GM12878 (cell line): Measurements from ENCODE around the gene EPHA4. TPM values are rescaled to one million over a fixed set of nuclear protein-coding genes. Genes with fewer than 3 reads are reported as not detected.

Experiments
- ATAC-seq: fragments of 200-7000 bp; cut with Tn5 transposase; 3 replicates; pipeline ENCODE4 v1.9.1; 2020; ENCODE audit warnings: mild to moderate bottlenecking, moderate library complexity
- BruUV-seq: library from RNA; stranded (reverse); fragments of 400-500 nt; replicated peaks from 2 replicates; lab custom pipeline; 2021; lab: Mats Ljungman, UMichigan
- CTCF ChIA-PET: fragments of 300-600 bp; sonication (Branson Sonifier 250); formaldehyde crosslinking; extraction: SDS; loops from one replicate; lab custom pipeline; 2021; ENCODE audit warnings: inconsistent platforms; lab: Yijun Ruan, JAX
- POLR2A ChIA-PET: fragments of 350-600 bp; formaldehyde crosslinking; extraction: SDS; loops from one replicate; lab custom pipeline; 2021; ENCODE audit warnings: inconsistent platforms; lab: Charles Lee
- RAD21 ChIA-PET: fragments of 300-600 bp; sonication (Branson Sonifier 250); formaldehyde crosslinking; loops from one replicate; lab custom pipeline; 2023; ENCODE audit warnings: antibody characterized with exemption; ENCODE audit not compliant: unreplicated experiment; lab: Charles Lee
- SMC1A ChIA-PET: fragments of 300-600 bp; sonication (Branson Sonifier 250); formaldehyde crosslinking; loops from one replicate; lab custom pipeline; 2023; ENCODE audit not compliant: unreplicated experiment, uncharacterized antibody; lab: Charles Lee
- DNase-seq: peaks from one replicate; pipeline ENCODE4 v3.0.0-alpha.2; 2011; ENCODE audit warnings: low read depth, low spot score
- FAIRE-seq: peaks from 3 replicates; lab custom pipeline; 2011; peaks lifted over from hg19 to GRCh38; lab: Jason Lieb, UNC
- H2AFZ ChIP-seq: 2 replicates; pipeline ENCODE4 v1.6.0; 2011; ENCODE audit warnings: low read depth, low read length, control low read depth; ENCODE audit not compliant: control insufficient read depth
- H3K27ac ChIP-seq: 2 replicates; pipeline ENCODE4 v1.5.1; 2011; ENCODE audit warnings: control low read depth; ENCODE audit not compliant: control insufficient read depth, insufficient read depth
- H3K27me3 ChIP-seq, 2 experiments: replicated peaks in 1 of 2; 2 replicates each; pipeline versions ENCODE4 v1.6.0 to v1.6.1; 2011; ENCODE audit warnings: low read length in 1 of 2; ENCODE audit not compliant: control insufficient read depth in 2 of 2, insufficient read depth in 2 of 2
- H3K36me3 ChIP-seq, 2 experiments: 2 replicates each; pipeline ENCODE4 v1.5.1; 2011; ENCODE audit warnings: low read length in 1 of 2; ENCODE audit not compliant: control insufficient read depth in 2 of 2, insufficient read depth in 2 of 2
- H3K4me1 ChIP-seq: 2 replicates; pipeline ENCODE4 v1.6.1; 2011; ENCODE audit warnings: mild to moderate bottlenecking, low read length, moderate library complexity, mixed read lengths; ENCODE audit not compliant: control insufficient read depth, insufficient read depth
- H3K4me2 ChIP-seq: 2 replicates; pipeline ENCODE4 v1.6.0; 2011; ENCODE audit warnings: control low read depth; ENCODE audit not compliant: control insufficient read depth, insufficient read depth
- H3K4me3 ChIP-seq: fragments of 200-600 bp; sonication (generic); 2 replicates; pipeline ENCODE4 v1.5.1; 2016
- H3K79me2 ChIP-seq: 2 replicates; pipeline ENCODE4 v1.6.0; 2011; ENCODE audit warnings: low read length; ENCODE audit not compliant: control insufficient read depth, insufficient read depth
- H3K9ac ChIP-seq: 2 replicates; pipeline ENCODE4 v1.8.0; 2011; ENCODE audit warnings: low read length, control low read depth, mixed read lengths; ENCODE audit not compliant: control insufficient read depth, insufficient read depth
- H3K9me3 ChIP-seq: replicated peaks from 3 replicates; pipeline ENCODE4 v1.5.1; 2011; ENCODE audit warnings: mild to moderate bottlenecking, low read length; ENCODE audit not compliant: control insufficient read depth, insufficient read depth
- H4K20me1 ChIP-seq: 2 replicates; pipeline ENCODE4 v1.6.0; 2011; ENCODE audit not compliant: control insufficient read depth, insufficient read depth
- E2F4 ChIP-seq: IDR thresholded peaks from 2 replicates; pipeline ENCODE4 v1.6.1; 2012; ENCODE audit warnings: low read depth, low read length, improper control_type of control experiment
- E2F8 ChIP-seq: fragments of 450-650 bp; IDR thresholded peaks from 2 replicates; pipeline ENCODE4 v1.6.1; 2018; ENCODE audit warnings: mild to moderate bottlenecking, low read depth, moderate library complexity; ENCODE audit not compliant: partially characterized antibody
- E4F1 ChIP-seq: fragments of 450-650 bp; IDR thresholded peaks from 2 replicates; pipeline ENCODE4 v1.6.1; 2018; ENCODE audit warnings: borderline replicate concordance, mild to moderate bottlenecking; ENCODE audit not compliant: partially characterized antibody
- EED ChIP-seq: sonication (generic); IDR thresholded peaks from 2 replicates; pipeline ENCODE4 v1.6.1; 2016; ENCODE audit warnings: antibody characterized with exemption, low read depth
- HDGF ChIP-seq: fragments of 450-650 bp; IDR thresholded peaks from 2 replicates; pipeline ENCODE4 v1.6.1; 2016; ENCODE audit warnings: antibody characterized with exemption
- KAT2A ChIP-seq: conservative IDR thresholded peaks from 2 replicates; pipeline ENCODE4 v1.6.1; 2011; ENCODE audit warnings: low read depth, low read length; ENCODE audit not compliant: control insufficient read depth
- NR2C1 ChIP-seq: fragments of 450-650 bp; IDR thresholded peaks from 2 replicates; pipeline ENCODE4 v1.6.1; 2017; ENCODE audit warnings: antibody characterized with exemption, mild to moderate bottlenecking, moderate library complexity
- POU2F2 ChIP-seq: IDR thresholded peaks from 3 replicates; pipeline ENCODE4 v1.6.1; 2011; ENCODE audit warnings: low read depth, mild to moderate bottlenecking, low read length, borderline replicate concordance
- SREBF2 ChIP-seq: IDR thresholded peaks from 2 replicates; pipeline ENCODE4 v1.6.1; 2012; ENCODE audit warnings: mild to moderate bottlenecking, low read length
- SRF ChIP-seq, 2 experiments: IDR thresholded peaks; 2 replicates each; pipeline ENCODE4 v1.6.1; 2011; ENCODE audit warnings: low read depth in 2 of 2, low read length in 2 of 2, mild to moderate bottlenecking in 1 of 2, moderate library complexity in 1 of 2
- WRNIP1 ChIP-seq: IDR thresholded peaks from 2 replicates; pipeline ENCODE4 v1.6.1; 2011; ENCODE audit warnings: low read depth, low read length, improper control_type of control experiment, borderline replicate concordance
- YBX1 ChIP-seq: fragments of 450-650 bp; IDR thresholded peaks from 2 replicates; pipeline ENCODE4 v1.6.1; 2016; ENCODE audit warnings: antibody characterized with exemption
- ZBTB40 ChIP-seq: fragments of 450-650 bp; IDR thresholded peaks from 2 replicates; pipeline ENCODE4 v1.6.1; 2016; ENCODE audit warnings: mild to moderate bottlenecking, moderate library complexity, borderline replicate concordance
- ZNF274 ChIP-seq: IDR thresholded peaks from one replicate; pipeline ENCODE4 v1.8.0; 2011; ENCODE audit not compliant: insufficient read length, insufficient read depth
- WGBS: methylation state at CpG from one replicate; pipeline ENCODE4 v1.1.6; 2016; ENCODE audit warnings: low lambda C conversion rate; ENCODE audit not compliant: insufficient replicate concordance, insufficient coverage; ENCODE audit errors: missing lambda C conversion rate; 5-methylcytosine and 5-hydroxymethylcytosine counted together
- in situ Hi-C: fragments of 300-500 bp; cut with MboI; formaldehyde crosslinking; loops from 9 replicates; pipeline ENCODE4 v1.14.3; 2018; ENCODE audit warnings: mixed read lengths
- intact Hi-C: fragments of 100-400 bp; cut with micrococcal nuclease; formaldehyde crosslinking; loops from one replicate; pipeline ENCODE4 v1.14.2; 2022; ENCODE audit not compliant: unreplicated experiment
- polyA plus RNA-seq, 11 experiments: library from polyadenylated mRNA; depleted of rRNA in 4 of 11; unstranded in 6 of 11; stranded (reverse) in 5 of 11; fragments of >200 nt; fragmentation: Nextera tagmentation in 4 of 11; fragmentation: Illumina TruSeq in 1 of 11; extraction: Ambion mirVana in 4 of 11; extraction: Trizol in 1 of 11; gene quantifications; 1 replicate in 1 of 11; 2 replicates in 10 of 11; pipeline versions ENCODE4 v1.2.1 to v1.2.3, GENCODE V29; 2011 to 2016; ENCODE audit warnings: inconsistent platforms in 2 of 11, missing spikeins in 2 of 11, low read depth in 1 of 11
- total RNA-seq, 4 experiments: library from RNA; depleted of rRNA in 3 of 4; stranded (reverse); fragments of >200 nt in 3 of 4; fragmentation: Illumina TruSeq in 1 of 4; extraction: Trizol in 1 of 4; gene quantifications; 2 replicates each; pipeline versions ENCODE4 v1.2.1 to v1.2.3, GENCODE V29; 2013 to 2021

Gene EPHA4
- total and polyA plus RNA-seq, 10 of the 15 experiments (the other 5 are each of a cell fraction or from before 2014, with no cell fraction given) = 0.06 to 1.5 (median 0.33) TPM; not detected in 1

- no peak overlapping the region for H3K9ac ChIP-seq
- no peaks in the 10 kb centered on the region for H3K36me3 ChIP-seq
- POLR2A ChIA-PET = no interaction called here
- no peaks in the 10 kb centered on the region for H3K9me3 ChIP-seq
- intact Hi-C loops (no loop called here), in situ Hi-C loops (no loop called here)
- no peak for ATAC-seq
- CTCF ChIA-PET = no interaction called here
- H2AFZ ChIP-seq = no peak overlapping the region
- SMC1A ChIA-PET = interaction anchor here (0.6 to 1.0 kb wide), 2 partner anchors 14 to 683 kb away, joined by 3 to 4 read pairs; no protein-coding TSS in a partner anchor
- no TSS peak for BruUV-seq
- H3K27ac ChIP-seq = no peak overlapping the region
- no peaks in the 10 kb centered on the region for H4K20me1 ChIP-seq
- DNase-seq = no peak
- RAD21 ChIA-PET = no interaction called here
- no peaks in the 10 kb centered on the region for H3K27me3 ChIP-seq
- H3K4me3 ChIP-seq = no peak overlapping the region
- no peak for FAIRE-seq
- 44% methylated on average over 5 of the region's 5 CpGs for WGBS
- no peaks in the 10 kb centered on the region for H3K4me1 ChIP-seq
- H3K79me2 ChIP-seq = no peaks in the 10 kb centered on the region
- H3K4me2 ChIP-seq = no peak overlapping the region
- no peak for TF ChIP-seq POU2F2
- no peak for TF ChIP-seq HDGF
- TF ChIP-seq YBX1 = no peak
- TF ChIP-seq SRF (IDR thresholded peaks at IDR 0.05; ENCODE audit: low read depth in 2 of 2, low read length in 2 of 2) = no peak
- TF ChIP-seq EED = no peak
- TF ChIP-seq ZNF274 = no peak
- TF ChIP-seq KAT2A = no peak
- no peak for TF ChIP-seq NR2C1
- no peak for TF ChIP-seq SREBF2
- no peak for TF ChIP-seq E2F4
- TF ChIP-seq WRNIP1 = no peak
- TF ChIP-seq E4F1 = no peak
- TF ChIP-seq ZBTB40 = no peak
- no peak for TF ChIP-seq E2F8
These were observed 86.6 kb downstream of the EPHA4 start for GRCh38 chr2:221485503-221485870.
